Spleen (tissue), 7 donors: ENCODE data around the gene TOM1L2.
"Not testable (repeated sequence)": the region's sequence is repeated elsewhere in the genome, so short reads cannot be mapped to it uniquely, and the experiment has no call there.

Experiments used
- POLR2A ChIP-seq, 3 donors: fragments of 450-650 bp; IDR thresholded peaks; one replicate each; pipeline ENCODE4 v1.5.1; 2017; ENCODE audit warnings: antibody characterized with exemption in 3 of 3, mild to moderate bottlenecking in 1 of 3
- POLR2AphosphoS5 ChIP-seq, 3 donors: sonication (generic); formaldehyde crosslinking; IDR thresholded peaks; one replicate each; pipeline ENCODE4 v1.5.1; 2017; ENCODE audit warnings: antibody characterized with exemption in 3 of 3
- TF ChIP-seq, protein P1 (sequence below), 11 experiments: fragments of 200-600 bp in 7 of 11; fragments of 450-650 bp in 4 of 11; sonication (generic) in 4 of 11; IDR thresholded peaks in 8 of 11; conservative IDR thresholded peaks in 3 of 11; 1 replicate in 7 of 11; 2 replicates in 4 of 11; pipeline versions ENCODE4 v1.4.0 to v1.8.0; 2016 to 2021; ENCODE audit warnings: antibody characterized with exemption in 11 of 11, inconsistent platforms in 4 of 11, mild to moderate bottlenecking in 1 of 11
- donor health status: DM: no; HTN: no; CAD: no; lungs with moderate emphysema.
- donor health status: DM: no; HTN: no; CAD: no.
- donor health status: DM: no; HTN: no; CAD: no.

DNA sequence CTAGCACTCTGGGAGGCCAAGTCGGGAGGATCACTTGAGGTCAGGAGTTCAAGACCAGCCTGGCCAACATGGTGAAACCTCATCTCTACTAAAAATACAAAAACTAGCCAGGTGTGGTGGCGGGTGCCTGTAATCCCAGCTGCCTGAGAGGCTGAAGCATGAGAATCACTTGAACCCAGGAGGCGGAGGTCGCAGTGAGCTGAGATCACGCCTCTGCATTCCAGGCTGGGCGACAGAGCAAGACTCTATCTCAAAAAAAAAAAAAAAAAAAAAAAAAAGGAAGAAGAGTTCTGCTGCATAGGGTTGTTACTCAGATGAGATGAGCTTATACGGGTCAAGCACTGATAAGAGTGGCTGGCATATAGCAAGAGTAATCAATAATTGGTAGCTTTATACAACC lies 32.3 kb downstream of the TOM1L2 start:
- TF ChIP-seq, protein P1, sequence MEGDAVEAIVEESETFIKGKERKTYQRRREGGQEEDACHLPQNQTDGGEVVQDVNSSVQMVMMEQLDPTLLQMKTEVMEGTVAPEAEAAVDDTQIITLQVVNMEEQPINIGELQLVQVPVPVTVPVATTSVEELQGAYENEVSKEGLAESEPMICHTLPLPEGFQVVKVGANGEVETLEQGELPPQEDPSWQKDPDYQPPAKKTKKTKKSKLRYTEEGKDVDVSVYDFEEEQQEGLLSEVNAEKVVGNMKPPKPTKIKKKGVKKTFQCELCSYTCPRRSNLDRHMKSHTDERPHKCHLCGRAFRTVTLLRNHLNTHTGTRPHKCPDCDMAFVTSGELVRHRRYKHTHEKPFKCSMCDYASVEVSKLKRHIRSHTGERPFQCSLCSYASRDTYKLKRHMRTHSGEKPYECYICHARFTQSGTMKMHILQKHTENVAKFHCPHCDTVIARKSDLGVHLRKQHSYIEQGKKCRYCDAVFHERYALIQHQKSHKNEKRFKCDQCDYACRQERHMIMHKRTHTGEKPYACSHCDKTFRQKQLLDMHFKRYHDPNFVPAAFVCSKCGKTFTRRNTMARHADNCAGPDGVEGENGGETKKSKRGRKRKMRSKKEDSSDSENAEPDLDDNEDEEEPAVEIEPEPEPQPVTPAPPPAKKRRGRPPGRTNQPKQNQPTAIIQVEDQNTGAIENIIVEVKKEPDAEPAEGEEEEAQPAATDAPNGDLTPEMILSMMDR (IDR thresholded peaks at IDR 0.05 in 8 of 11, conservative IDR thresholded peaks at IDR 0.05 in 3 of 11): not testable (repeated sequence)
- not testable (repeated sequence) for TF ChIP-seq POLR2A, POLR2AphosphoS5 (IDR thresholded peaks at IDR 0.05)
